ENCODE results near the gene PODXL. TPM values are rescaled to one million over a fixed set of nuclear protein-coding genes. Genes with fewer than 3 reads are reported as not detected.

Gene PODXL
- total and polyA plus RNA-seq, 2 of the 8 experiments (the other 6 are each of a cell fraction or from before 2014, with no cell fraction given), result 638 to 925 TPM

DNA sequence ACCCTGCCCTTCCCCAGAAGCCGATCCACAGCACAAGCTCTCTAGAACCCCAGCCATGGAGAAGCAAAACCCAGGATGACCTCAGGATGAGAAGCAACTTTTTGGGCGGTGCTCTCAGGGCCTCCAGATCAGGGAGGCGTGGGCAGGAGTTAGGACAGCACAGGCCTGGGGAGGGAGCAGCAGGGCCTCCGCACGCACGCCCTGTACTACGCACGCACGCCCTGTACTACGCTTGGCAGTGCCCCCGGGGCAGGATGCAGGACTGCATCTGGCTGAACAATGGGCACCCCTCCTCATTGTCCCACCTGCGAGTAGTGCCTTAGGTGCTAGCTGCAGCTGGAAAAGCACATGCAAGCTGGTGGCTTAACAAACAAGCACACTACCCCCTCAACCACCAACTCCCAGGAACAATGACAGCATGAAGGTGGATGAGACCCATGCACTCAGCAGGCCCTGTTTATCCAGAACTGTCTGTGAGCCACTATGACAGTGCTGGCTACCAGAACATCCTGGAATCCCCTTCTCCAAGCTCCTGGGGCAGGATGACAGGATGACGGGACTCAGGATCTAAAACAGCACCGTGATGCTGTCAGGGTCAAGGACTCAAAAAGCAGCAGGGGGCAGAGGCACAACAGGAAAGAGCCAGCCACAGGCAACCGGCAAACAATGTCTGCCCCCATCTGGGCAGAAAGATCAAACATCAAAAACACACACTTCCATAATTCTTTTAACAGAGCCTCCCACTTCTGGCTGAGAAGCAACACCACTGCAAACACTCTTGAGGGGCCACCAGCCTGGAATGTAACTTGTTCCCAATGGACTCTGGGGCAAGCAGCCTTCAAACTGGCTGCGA, 11.8 kb downstream of the PODXL start (continued):
- TF ChIP-seq RAD21 (IDR thresholded peaks at IDR 0.05 in 1 of 2, conservative IDR thresholded peaks at IDR 0.05 in 1 of 2; ENCODE audit: low read depth in 2 of 2, low read length in 2 of 2), result peak in 1 of 2 experiments; percentile 22; a peak in 1 of 4 replicates
- TF ChIP-seq, protein P1, sequence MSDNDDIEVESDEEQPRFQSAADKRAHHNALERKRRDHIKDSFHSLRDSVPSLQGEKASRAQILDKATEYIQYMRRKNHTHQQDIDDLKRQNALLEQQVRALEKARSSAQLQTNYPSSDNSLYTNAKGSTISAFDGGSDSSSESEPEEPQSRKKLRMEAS (IDR thresholded peaks at IDR 0.05), result 0 out of 2 replicates have a peak, but pooled peaks have one; percentile 10
- no peak for TF ChIP-seq BCL11A (IDR thresholded peaks at IDR 0.05; ENCODE audit: low read depth in 2 of 2, low read length in 2 of 2)

Measured in H1 (cell line).